DMS114 treated with DMSO at 0.1 percent for 48 hours (cell line): ENCODE results near the gene PACSIN3.
"Not testable (repeated sequence)": the region's sequence is repeated elsewhere in the genome, so short reads cannot be mapped to it uniquely, and the experiment has no call there.

Experiments
- DNase-seq: peaks from one replicate; lab custom pipeline; 2025; ENCODE audit not compliant: unreplicated experiment; lab: John Stamatoyannopoulos, UW

The PACSIN3 gene

DNA sequence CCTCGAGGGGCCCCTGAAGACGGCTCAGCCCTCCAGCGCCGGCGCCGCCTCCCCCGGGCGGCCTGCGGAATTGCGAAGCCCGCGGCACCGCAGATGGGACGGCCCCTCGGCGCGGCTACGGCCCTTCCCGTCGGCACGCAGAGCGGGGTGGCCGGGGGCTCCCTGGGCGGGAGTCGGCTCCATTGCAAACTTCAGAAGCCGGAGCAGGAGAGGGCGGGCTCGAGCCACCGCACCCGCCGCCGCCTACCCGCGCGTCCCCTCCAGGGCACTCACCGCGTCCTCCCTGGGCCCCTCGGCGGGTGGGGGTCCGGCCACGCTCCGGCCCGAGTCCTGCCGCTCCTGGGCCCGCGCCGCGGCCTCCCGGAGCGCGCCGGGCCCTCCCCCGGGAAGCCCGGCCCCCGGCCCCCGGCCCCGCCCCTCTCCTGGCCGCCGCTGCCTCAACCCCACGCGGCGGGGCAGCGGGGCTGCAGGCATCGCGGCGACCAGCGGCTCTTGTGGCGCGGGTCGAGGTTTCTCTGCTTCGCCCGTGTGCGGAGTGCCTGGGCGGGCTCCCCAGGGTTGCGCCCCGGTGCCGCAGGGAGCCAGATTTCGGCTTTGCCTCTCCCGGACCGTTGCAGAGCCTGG lies at the start of gene PACSIN3:
TSS of gene PACSIN3 (minus strand) at position 359 of the 624 bp plus-strand sequence. CDS start 3,707 bp downstream, outside the sequence.
- DNase-seq = peak; percentile 24

DNA sequence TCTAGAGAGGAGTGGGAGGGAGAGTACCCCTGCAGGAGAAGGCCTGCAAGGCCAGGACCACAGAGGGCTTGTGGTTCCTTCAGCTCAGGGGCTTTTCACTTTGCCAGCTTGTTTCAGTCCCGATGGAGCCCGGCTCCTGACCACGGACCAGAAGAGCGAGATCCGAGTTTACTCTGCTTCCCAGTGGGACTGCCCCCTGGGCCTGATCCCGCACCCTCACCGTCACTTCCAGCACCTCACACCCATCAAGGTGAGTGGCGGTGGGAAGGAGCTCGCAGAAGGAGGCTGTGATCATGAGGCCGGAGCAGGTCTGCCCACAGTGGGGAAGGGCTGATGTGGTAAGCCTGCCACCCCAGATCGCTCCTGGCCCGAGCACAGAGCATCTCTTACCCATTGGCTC lies 48.9 kb upstream of the PACSIN3 start:
- no peak for DNase-seq

DNA sequence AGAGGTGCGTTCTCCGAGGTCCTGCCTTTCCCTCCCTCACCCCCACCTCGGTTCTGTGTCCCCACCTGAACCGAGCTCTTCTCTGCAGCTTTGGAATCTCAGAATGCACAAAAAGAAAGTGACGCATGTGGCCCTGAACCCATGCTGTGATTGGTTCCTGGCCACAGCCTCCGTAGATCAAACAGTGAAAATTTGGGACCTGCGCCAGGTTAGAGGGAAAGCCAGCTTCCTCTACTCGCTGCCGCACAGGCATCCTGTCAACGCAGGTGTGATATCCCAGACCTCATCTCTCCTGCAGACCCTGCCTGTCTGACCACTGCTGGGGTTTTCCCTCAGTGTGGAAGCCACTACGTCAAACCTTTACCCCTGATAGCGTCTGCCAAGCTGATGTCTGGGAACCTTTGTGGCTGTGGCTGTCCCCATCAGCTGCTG lies 48.5 kb upstream of the PACSIN3 start:
- DNase-seq = no peak

DNA sequence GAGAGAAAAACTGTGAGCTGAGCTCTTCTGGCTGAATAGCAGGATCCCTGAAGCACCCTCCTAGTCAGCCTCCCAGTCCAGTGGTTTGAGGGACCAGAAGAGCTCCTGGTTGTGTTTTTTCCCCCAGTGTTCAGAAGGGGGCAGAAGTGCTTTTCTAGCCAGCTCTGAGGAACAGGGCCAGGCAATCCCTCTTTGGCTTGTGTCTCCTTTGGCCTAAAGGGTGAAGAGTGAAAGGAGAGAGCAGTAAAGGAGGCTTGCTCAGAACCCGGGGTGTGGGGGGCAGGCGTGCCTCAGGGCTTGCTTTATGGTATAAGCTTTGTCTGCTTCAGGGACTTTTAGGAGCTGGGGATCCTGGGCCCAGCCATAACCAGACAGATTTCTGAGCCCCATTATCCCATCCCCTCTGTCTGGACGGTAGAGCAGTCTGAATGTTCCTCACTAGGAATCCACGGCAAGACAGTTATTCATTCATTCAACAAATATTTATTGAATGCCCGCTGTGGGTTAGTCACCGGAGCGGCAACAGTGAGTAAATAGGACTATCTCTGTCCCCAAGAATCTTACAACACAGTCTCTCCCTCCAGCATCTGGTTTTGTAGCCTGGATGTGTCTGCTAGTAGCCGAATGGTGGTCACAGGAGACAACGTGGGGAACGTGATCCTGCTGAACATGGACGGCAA lies 47.9 kb upstream of the PACSIN3 start:
- no peak for DNase-seq

DNA sequence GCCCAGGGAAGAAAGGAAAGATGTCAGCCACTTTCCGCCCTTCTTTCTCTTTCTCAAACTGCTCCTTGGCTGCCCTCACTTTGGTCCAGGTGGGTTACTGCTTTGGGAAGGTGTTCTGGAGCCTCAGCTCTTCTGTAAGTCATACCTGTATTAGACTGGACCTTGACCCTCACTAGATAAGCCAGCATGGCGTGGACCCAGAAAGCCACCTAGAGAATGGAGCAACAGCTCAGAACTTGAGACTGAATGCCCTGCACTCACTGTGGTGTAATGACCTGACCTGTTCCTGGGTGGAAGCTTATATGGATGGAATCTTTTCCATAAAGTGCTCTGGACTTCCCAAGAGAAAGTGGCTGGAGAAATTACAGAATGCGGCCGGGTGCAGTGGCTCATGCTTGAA lies 46.8 kb upstream of the PACSIN3 start:
- no peak for DNase-seq

DNA sequence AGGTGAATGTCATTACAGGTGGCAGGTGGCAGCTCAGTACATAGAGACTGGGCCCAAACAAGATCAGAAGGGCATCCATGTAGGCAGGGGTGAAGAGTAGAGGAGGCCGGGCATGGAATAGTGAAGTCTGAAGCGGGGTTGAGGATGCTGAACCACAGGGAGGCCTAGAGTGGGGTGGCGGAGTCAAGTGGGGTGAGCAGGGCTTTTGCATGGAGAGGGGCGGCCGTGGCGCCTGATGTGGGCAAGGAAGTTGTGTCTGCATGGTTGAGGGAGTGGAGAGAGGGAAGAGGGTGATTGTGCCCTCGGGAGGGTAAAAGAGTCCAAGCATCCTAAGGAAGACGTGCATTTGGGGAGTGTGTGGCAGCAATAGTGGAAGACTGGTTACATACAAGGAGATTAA lies 42.9 kb upstream of the PACSIN3 start:
- DNase-seq = no peak

DNA sequence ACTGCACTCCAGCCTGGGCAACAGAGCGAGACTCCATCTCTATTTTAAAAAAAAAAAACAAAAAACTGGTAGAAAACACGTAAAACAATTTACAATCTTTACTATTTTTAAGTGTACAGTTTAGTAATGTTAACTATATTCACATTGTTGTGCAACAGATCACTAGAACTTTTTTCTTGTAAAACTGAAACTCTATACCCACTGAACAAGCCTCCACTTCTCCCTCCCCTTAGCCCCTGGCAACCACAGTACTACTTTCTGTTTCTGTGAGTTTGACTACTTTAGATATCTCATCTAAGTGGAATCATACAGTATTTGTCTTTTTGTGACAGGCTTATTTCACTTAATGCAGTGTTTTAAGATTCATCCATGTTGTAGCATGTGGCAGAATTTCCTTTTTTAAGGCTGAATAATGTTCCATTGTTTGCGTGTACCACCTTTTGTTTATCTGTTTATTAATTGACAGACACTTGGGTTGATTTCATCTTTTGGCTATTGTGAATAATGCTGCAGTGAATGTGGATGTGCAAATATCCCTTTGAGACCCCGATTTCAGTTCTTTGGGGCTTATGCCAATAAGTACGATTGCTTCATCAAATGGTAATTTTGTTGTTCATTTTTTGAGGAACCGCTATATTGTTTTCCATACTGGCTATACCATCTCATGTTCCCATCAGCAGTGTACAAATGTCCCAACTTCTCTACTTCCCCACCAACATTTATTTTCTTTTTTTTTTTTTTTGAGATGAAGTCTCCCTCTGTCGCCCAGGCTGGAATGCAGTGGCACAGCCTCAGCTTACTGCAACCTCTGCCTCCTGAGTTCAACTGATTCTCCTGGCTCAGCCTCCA lies 39.5 kb upstream of the PACSIN3 start:
- DNase-seq = no peak

DNA sequence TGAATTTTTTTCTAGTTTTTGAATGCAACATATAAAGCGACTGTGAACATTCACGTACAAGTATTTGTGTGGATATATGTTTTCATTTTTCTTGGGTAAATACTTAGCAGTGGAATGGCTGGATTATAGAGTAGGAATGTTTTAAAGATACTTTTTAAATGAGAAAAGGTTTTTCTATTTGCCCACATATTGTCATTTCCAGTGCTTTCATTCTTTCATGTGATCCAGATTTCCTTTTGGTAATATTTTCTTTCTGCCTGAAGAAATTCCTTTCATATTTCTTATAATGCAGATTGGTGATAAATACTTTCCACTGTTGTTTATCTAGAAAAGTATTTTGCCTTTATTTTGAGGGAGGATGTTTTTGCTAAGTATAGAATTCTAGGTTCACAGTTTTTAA lies 36.5 kb upstream of the PACSIN3 start:
- DNase-seq = no peak

DNA sequence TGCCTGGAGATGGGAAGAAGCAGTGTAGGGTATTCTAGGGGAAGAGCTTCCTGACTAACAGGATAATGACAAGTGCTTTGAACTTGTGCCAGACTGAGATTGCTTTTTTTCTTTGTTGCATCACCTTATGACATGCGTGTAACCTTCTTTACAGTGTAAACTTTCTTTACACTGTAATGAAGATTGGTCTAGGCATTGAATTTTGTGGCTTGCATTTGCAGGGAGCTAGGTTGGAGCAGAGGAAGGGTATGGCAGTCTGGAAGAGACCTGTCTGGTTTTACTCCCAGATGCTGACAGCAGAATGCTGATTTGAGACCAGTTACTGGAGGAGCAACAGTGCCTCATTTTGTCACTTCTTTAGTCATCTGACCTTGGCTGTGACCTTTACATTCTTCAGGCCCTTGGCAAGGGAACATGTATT lies 34.2 kb upstream of the PACSIN3 start:
- no peak for DNase-seq

DNA sequence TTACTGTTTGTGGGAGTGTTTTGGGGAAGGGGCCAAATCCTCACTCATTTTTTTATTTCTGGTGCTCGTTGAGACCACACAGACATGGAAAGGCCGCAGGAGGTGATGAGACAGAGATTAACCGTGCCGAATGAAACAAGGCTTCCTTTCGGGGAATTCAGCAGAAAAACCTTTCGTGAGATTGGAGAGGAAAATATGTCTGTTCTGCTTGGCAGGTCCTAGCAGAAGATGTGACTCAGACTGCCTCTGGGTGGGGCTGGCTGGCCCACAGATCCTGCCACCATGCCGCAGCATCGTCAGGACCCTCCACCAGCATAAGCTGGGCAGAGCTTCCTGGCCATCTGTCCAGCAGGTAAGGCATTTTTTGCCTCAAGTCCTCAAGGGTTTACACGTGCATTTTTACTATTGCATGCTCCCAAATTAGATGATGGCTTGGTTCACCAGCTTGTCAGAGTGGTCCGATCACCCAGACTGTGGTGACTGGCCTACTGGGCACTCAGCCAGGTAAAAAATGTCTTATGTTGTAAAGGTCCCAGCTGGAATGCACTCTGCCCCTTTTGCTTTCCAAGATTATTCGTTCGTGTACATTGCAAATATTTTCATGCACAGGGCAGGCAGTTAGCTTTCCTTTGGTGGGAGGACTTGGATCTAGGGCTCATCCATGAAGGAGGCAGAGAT lies 30.0 kb upstream of the PACSIN3 start:
- no peak for DNase-seq

DNA sequence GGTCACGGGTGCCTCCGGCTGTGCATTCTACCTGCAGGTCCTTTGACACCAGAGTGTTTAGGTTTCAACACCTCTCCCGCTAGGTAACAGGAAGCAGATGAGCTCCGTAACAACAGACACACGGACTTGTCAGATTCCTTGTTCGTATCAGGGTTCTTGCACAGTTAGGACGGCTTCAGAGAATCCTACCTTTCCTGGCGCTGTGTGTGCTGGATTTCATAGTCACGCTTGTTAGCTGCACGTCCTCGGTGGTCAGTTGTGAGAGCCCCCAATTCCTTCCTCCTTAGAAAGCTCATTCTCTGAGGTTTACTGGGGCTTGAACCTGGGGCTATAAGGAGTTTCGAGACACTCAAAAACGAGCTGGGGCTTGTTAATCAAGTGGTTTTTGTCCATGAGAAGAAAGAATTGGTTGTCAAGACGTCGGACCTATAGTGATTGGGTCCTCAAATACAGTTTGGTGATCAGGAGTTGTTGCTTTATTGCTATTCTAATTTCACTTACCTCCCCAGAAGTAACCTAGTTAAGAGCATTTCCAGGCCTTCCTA lies 29.2 kb upstream of the PACSIN3 start:
- DNase-seq = no peak

DNA sequence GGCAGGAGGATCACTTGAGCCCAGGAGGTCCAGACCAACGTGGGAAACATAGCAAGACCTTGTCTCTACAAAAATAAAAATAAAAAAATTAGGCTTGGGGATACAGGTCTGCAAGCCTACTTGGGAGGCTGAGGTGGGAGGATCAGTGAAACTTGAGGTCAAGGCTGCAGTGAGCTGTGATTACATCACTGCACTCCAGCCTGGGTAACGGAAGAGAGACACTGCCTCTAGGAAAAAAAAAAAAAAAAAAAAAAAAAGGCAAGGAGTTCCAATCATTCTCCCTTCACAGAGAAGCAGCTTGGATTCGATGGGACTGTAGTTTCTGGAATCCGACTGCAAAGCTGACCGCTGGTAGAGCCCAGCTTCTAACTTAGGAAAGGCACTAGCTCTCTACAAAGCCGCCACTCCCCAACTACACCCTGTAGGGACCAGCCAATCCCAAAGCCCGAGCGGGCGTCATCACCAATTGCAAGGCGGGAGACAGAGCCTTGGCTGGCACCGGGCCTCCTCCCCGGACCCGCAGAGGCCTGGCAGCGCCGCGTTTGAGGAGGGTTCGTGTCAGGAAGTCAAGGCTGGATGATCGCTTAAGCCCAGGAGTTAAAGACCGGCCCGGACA lies 27.8 kb upstream of the PACSIN3 start:
- DNase-seq = peak; percentile 77

DNA sequence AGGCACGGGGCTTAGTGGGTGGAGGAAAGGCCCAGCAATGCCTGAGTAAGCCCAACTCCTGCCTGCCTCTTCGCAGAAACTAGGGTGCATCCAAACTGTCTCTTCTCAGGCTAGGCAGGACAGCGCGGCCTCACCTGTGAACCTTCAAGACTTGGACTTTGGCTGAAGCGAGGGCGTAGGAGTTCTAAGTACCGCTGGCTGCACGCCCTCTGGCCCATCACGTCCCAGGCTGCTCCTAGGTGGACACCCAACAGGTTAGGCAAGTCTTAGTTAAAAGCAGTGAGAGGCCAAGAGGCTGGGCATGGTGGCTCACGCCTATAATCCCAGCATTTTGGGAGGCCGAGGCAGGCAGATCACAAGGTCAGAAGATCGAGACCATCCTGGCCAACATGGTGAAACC lies 26.7 kb upstream of the PACSIN3 start:
- DNase-seq = no peak

DNA sequence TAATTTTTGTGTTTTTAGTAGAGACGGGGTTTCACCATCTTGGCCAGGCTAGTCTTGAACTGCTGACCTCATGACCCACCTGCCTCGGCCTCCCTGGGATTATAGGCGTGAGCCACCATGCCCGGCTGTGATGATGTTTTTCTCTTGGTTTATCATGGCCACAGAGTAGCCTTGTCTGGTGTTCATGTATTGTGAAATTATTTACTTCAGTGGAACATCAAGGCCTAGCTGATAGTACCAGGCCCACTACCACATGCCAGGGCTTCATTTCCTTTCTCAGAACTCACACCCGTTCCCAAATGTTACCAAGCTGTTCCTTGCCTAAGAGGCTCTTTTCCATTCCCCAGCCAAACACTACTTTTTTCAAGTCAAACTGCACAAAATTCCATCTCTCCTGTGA lies 22.4 kb upstream of the PACSIN3 start:
- DNase-seq = no peak

DNA sequence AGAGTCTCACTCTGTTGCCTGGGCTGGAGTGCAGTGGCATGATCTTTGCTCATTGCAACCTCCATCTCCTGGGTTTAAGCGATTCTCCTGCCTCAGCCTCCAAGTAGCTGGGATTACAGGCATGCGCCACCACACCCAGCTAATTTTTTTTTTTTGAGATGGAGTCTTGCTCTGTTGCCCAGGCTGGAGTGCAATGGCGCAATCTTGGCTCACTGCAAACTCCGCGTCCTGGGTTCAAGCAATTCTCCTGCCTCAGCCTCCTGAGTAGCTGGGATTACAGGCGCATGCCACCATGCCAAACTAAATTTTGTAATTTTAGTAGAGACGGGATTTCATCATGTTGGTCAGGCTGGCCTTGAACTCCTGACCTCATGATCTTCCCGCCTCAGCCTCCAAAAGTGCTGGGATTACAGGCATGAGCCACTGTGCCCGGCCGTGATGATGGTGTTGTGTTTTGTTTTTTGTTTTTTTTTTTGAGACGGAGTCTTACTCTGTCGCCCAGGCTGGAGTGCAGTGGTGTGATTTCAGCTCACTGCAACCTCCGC lies 21.8 kb upstream of the PACSIN3 start:
- DNase-seq = not testable (repeated sequence)

DNA sequence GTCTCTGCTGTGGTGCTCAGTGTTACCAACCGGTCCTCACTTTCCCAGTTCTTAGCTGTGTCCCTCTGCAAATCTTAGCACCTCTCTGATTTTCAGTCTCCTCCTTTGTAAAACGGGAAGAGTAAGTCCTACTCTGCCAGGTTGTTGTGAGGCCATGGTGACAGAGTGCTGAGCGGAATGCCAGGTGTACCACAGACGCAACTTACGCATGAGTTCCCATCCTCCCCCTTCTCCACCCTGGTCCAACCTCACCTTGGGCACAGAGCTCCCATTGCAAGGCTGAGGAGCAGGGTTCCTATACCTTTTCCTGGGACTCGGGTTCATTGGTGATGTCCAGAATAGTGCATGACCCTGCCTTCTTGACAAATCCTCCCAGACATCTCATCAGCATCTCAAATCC lies 21.2 kb upstream of the PACSIN3 start:
- DNase-seq = no peak

DNA sequence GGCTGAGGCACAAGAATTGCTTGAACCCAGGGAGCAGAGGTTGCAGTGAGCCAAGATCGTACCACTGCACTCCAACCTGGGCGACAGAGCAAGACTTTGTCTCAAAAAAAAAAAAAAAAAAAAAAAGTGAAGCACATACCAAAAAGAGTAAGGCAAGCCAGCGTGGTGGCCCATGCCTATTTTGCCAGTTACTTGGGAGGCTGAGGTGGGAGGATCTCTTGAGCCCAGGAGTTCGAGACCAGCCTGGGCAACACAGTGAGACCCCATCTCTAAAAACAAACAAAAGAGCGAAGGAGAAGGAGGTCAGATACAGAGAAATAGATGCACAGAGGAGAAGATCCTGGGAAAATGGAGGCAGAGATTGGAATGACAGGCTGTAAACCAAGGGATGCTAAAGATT lies 20.3 kb upstream of the PACSIN3 start:
- not testable (repeated sequence) for DNase-seq

DNA sequence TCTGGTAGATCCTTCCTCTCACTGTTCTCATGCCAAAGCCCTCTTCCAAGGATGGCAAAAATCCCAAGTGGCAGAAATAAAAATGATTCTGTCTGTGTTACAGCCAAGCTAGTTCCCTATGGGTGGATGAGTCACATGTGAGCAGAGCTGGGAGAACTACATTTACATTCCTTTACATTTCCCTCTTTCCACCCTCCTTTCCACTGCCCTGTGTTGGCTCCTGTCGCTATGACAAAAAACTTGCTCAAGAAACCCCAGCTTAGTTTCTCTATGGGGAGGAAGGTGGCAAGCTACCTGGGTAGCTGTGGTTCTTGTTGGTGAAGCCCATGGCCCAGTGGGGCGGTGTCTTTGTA lies 18.4 kb upstream of the PACSIN3 start:
- DNase-seq = no peak

DNA sequence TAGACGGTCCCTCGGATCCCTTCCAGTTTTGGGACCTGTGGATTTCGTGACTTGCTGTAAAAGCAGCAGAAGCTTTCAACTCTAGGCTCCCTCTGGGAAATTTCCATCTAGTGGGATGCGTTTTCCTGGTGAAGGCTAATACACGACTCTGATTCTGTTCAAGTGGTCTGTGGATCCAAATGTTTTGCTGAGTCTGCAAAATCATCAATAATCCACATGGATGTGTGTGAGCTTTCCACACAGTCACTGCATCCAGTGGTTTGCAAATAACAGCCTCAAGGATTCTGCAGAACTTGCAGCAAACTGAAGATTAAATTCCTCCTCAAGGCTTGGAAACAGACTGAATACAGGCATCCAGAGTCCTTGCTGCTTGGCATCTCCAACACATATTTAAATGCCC lies 16.3 kb upstream of the PACSIN3 start:
- DNase-seq = no peak

DNA sequence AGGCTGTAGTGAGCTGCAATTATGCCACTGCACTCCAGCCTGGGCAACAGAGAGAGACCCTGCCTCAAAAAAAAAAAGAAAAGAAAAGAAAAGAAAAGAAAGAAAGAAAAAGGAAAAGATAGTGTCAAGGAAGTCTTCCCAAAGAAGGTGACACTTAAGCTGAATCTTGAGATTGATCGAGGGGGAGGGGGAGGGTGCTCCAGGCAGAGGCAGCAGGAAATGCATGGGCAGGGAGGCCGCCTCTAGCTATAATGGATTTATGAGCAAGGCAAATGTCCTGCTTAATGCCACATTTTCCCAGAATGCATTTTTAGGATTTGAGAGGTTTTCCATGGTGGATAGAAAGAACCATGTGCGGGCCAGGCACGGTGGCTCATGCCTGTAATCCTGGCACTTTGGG lies 14.8 kb upstream of the PACSIN3 start:
- no peak for DNase-seq
